GM12873 (cell line): ENCODE results near the gene CPB2.

Source experiments
- CTCF ChIP-seq: IDR thresholded peaks from 2 replicates; pipeline ENCODE4 v1.5.1; 2012; ENCODE audit warnings: low read depth, mild to moderate bottlenecking, moderate library complexity, low read length, control low read depth; ENCODE audit not compliant: insufficient read depth; ENCODE audit errors: missing control alignments

CPB2 gene

GRCh38 chr13:46145950-46146349 is 41.1 kb upstream of the CPB2 start:
- TF ChIP-seq CTCF: no peak

GRCh38 chr13:46145135-46145534 is 40.3 kb upstream of the CPB2 start:
- TF ChIP-seq CTCF: no peak

GRCh38 chr13:46143184-46143701 is 38.4 kb upstream of the CPB2 start:
- TF ChIP-seq CTCF: no peak

GRCh38 chr13:46142776-46143175 is 37.9 kb upstream of the CPB2 start:
- no peak for TF ChIP-seq CTCF

- TF ChIP-seq CTCF: no peak
Measured at GRCh38 chr13:46140044-46140443, 35.2 kb upstream of the CPB2 start.

GRCh38 chr13:46137627-46138317 is 32.9 kb upstream of the CPB2 start:
- TF ChIP-seq CTCF: no peak

- TF ChIP-seq CTCF: no peak
Measured at GRCh38 chr13:46136688-46137087, 31.9 kb upstream of the CPB2 start.
